HG03520 (cell line): ENCODE measurements around the gene DLG5.
"Not testable (repeated sequence)": the region's sequence is repeated elsewhere in the genome, so short reads cannot be mapped to it uniquely, and the experiment has no call there.

Source experiments
- ATAC-seq: cut with Tn5 transposase; IDR thresholded peaks from one replicate; pipeline ENCODE4 v1.9.1; 2021; ENCODE audit warnings: mild to moderate bottlenecking, moderate library complexity; ENCODE audit not compliant: unreplicated experiment

DLG5 gene

GRCh38 chr10:77772852-77773600 is 153.5 kb downstream of the DLG5 start:
- not testable (repeated sequence) for ATAC-seq

GRCh38 chr10:77771851-77772250 is 154.7 kb downstream of the DLG5 start:
- no peak for ATAC-seq

GRCh38 chr10:77771450-77771849 is 155.1 kb downstream of the DLG5 start:
- no peak for ATAC-seq

GRCh38 chr10:77770868-77771175 is 155.7 kb downstream of the DLG5 start:
- no peak for ATAC-seq

DNA sequence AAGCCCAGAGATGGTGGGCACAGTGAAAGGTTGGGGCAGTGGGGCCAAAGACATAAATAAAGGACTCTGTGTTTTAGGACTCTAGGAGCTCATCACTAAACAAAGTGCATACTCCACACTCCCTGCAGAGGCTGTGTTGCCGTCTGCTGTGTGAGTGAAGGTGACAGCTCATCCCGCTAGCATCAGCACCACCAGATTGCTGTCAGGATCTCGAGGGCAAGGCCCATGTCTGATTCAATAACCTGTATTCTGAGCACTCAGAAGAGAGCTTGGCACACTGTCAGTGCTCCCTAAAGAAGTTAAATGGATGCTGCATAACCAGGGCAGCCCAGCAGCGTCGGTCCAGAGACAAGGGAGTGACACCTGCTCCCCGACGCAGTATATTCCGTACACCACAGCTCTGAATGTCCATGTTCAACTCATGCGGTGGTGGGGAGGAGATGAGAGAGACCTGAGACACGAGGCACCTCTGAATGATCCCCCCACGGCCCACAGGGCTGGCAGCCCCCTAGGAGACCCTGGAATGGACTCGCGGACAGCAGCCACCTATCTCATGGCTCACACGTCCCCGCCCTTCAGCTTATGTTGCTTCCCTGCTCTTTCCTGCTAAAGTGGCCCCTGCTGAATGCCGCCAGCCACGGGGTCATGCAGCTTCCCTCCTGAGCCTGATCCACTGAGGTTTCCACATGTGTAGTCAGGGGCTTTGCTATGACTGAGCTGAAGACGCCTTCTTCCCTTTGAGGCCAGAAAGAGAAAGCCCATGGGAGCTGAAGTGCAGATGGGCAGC is 156.3 kb downstream of the DLG5 start:
- ATAC-seq: no peak

GRCh38 chr10:77768039-77768438 is 158.5 kb downstream of the DLG5 start:
- no peak for ATAC-seq

DNA sequence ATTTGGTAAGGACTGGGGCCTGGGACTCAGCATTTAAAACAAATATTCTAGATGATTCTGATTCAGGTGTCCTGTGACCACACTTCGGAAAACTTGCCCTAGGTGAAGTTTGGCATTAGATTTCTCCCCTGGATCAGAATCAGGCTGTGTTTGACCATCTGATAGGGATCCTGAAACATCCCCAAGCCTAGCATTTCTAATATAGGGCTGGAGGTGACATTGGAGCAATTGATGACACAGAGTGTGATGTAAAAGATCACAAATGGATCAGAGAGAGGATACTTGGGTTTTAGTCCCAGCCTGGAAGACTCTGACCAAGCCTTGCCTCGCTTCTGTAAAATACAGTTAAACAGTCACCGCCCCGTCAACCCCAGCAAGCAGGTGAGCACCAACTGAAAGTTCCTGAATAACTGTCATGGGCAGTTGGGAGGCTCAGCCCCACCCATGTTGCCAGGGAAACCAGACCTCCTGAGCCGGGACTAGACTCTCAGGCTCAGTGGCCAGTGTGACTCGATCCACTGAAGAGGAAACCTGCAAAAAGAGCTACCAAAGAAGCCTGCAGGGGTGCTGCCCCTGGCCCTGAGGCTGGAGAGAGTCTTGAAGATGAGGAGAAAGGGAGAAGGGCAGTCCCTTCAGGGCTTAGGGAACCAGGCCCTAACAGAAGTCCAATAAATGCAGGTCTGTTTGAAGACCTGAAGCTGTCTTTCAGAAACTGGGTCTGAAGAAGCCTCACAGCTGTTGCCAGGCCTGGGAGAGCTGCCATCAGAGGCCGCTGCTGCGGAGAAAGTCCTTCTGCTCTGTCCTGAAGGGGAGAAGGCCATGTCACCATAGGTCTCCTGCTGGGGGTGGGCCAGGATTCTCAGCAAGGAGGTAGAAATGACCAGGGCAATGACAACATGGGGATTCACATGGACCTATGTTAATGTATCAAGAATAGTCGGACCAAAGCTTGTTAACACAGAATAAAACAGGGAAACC is 162.8 kb downstream of the DLG5 start:
- ATAC-seq: no peak

- not testable (repeated sequence) for ATAC-seq
Measured at GRCh38 chr10:77758406-77758805, 168.1 kb downstream of the DLG5 start.

- ATAC-seq: no peak
Measured at GRCh38 chr10:77756319-77757232, 170.0 kb downstream of the DLG5 start.

GRCh38 chr10:77746047-77746707 is 180.4 kb downstream of the DLG5 start:
- no peak for ATAC-seq

- no peak for ATAC-seq
Measured at GRCh38 chr10:77744245-77744644, 182.3 kb downstream of the DLG5 start.

GRCh38 chr10:77742172-77742571 is 184.4 kb downstream of the DLG5 start:
- no peak for ATAC-seq

DNA sequence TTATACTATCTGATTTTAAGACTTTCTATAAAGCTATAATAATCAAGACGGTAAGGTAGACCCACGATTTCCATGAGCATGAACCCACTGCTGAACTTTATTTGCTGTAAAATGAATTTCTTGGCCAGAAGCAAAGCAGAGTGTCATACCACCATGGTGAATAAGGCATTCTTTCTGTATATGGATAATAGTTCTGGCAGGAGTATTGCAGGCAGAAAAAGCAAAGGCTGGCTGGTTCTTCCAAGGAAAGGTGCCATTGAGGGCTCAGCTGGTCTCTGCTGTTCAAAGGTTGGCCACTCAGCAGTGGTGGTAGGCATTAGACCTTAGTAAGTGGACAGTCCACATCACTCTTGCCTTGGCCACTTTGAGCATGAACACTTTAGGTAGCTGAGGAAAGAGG is 184.8 kb downstream of the DLG5 start:
- ATAC-seq: no peak
